Measurements from ENCODE around the gene WWC2.

The WWC2 gene

DNA sequence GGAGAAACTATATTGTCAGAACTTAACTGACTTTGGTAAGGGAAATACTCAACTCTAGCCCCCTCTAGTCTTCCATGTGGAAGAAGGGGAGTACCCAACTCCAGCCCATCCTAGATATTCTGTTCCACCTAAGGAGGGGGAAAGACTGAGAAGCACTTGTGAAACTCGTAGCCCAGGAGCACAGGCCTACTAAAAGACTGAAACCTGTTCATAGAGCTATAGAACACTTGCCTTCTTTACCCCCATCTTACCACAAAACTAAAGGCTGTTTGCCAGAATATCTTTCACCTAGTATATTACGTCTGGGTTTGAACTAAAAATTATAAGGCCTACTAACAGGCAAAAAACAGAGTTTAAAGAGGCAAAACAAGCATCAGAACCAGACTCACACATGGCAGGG lies 205.5 kb downstream of the WWC2 start:
- DNase-seq (ENCODE audit: low read depth): no peak
- H3K4me3 ChIP-seq (ENCODE audit: low read length): no peak overlapping the region
- TF ChIP-seq, protein P1, sequence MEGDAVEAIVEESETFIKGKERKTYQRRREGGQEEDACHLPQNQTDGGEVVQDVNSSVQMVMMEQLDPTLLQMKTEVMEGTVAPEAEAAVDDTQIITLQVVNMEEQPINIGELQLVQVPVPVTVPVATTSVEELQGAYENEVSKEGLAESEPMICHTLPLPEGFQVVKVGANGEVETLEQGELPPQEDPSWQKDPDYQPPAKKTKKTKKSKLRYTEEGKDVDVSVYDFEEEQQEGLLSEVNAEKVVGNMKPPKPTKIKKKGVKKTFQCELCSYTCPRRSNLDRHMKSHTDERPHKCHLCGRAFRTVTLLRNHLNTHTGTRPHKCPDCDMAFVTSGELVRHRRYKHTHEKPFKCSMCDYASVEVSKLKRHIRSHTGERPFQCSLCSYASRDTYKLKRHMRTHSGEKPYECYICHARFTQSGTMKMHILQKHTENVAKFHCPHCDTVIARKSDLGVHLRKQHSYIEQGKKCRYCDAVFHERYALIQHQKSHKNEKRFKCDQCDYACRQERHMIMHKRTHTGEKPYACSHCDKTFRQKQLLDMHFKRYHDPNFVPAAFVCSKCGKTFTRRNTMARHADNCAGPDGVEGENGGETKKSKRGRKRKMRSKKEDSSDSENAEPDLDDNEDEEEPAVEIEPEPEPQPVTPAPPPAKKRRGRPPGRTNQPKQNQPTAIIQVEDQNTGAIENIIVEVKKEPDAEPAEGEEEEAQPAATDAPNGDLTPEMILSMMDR (conservative IDR thresholded peaks at IDR 0.05; ENCODE audit: low read length): no peak

DNA sequence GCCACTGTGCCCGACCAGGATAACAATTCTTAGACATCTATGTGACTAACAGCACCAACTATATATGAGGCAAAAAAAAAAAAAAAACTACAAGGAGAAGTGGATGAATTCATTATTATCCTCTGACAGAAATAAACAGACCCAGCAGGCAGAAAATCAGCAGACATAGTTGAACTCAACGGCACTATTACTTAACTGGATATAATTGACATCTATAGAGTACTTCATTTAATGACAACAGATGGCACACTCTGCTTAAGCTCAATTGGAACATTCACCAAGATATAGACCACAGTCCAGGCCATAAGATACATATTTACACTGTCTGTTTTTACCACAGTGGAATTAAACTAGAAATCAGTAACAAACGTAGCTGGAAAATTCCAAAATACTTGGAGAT lies 207.8 kb downstream of the WWC2 start:
- no peak overlapping the region for H3K4me3 ChIP-seq (ENCODE audit: low read length)
- TF ChIP-seq, protein P1 (conservative IDR thresholded peaks at IDR 0.05; ENCODE audit: low read length): no peak
- DNase-seq (ENCODE audit: low read depth): no peak

DNA sequence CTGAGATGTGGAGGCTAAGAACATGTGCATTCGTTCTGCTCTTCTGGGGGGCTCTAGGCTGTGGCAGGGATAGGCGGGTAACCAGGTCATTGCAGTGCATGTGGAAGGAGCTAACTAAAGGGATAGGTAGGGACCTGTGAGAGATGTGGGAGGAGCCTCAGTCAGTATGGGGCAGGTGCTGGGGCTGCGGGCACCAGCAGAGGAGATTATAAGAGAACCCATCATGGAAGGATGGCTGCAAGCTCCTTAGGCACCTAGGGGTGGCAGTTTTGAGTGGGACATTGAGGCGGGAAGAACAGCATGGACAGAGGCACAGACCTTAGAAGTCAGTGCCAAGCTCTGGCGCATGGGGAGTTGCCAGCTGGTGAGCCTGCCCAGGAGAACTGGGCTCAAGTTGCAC lies 213.8 kb downstream of the WWC2 start:
- TF ChIP-seq, protein P1 (conservative IDR thresholded peaks at IDR 0.05; ENCODE audit: low read length): no peak
- no peak for DNase-seq (ENCODE audit: low read depth)
- no peak overlapping the region for H3K4me3 ChIP-seq (ENCODE audit: low read length)

DNA sequence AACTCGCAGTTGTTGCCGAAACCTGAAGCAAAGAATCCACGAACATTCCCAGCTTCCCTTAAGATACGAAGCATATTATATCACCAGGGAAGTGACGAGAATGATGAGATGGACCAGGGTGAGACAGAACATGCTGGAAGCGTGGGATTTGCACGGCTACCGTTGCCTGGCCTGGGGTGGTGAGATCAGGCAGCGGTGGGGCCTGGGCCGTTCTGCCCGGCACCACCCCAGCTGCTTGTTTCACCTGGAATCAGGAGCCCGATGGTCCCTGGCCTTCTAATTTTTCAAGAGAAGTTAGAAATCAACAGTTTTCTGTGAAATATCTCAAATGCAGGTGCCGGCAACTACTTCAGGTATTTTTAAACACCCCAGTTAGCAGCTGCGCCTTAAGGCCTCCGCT lies 215.3 kb downstream of the WWC2 start:
- H3K4me3 ChIP-seq (ENCODE audit: low read length): no peak overlapping the region
- DNase-seq (ENCODE audit: low read depth): no peak
- TF ChIP-seq, protein P1 (conservative IDR thresholded peaks at IDR 0.05; ENCODE audit: low read length): no peak

DNA sequence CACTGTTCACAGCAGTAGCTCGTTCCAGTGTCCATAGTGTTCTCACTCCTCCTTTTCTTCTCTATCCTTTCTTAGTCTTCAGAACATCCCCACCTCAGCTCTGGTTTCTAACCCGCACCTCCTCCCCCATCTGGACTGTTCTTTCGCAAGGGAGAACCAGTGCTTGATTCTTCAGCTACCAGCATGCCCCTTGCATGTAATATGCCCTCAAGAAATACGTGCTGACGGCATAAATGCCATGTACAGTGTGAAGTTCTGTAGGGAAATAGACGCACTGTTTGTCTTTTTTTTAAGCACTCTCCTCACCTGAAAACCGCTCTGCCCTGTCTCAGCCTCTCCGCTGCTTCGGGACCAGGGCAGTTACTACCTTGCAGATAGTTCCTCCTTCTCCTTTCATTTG lies 215.7 kb downstream of the WWC2 start:
- TF ChIP-seq, protein P1 (conservative IDR thresholded peaks at IDR 0.05; ENCODE audit: low read length): no peak
- H3K4me3 ChIP-seq (ENCODE audit: low read length): no peak overlapping the region
- DNase-seq (ENCODE audit: low read depth): no peak

DNA sequence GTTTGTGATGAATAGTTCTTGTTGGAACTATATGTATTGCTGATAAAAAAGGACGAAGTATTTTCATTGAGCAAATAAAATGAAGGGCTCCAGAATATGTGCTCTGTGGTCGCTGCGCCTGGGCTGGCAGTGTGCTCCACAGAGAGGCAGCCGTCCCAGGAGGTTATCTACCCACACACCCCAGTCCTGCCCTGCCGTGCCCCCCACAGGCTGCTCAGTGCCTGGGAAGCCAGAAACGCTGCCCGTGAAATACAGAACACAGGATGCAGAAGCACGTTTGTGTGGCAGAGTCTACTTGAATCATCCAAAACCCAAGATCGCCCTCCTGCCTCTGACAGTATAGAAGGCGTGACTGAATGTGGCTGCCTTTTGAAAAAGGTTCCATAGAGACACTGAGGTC lies 219.6 kb downstream of the WWC2 start:
- DNase-seq (ENCODE audit: low read depth): no peak
- H3K4me3 ChIP-seq (ENCODE audit: low read length): no peak overlapping the region
- TF ChIP-seq, protein P1 (conservative IDR thresholded peaks at IDR 0.05; ENCODE audit: low read length): no peak

DNA sequence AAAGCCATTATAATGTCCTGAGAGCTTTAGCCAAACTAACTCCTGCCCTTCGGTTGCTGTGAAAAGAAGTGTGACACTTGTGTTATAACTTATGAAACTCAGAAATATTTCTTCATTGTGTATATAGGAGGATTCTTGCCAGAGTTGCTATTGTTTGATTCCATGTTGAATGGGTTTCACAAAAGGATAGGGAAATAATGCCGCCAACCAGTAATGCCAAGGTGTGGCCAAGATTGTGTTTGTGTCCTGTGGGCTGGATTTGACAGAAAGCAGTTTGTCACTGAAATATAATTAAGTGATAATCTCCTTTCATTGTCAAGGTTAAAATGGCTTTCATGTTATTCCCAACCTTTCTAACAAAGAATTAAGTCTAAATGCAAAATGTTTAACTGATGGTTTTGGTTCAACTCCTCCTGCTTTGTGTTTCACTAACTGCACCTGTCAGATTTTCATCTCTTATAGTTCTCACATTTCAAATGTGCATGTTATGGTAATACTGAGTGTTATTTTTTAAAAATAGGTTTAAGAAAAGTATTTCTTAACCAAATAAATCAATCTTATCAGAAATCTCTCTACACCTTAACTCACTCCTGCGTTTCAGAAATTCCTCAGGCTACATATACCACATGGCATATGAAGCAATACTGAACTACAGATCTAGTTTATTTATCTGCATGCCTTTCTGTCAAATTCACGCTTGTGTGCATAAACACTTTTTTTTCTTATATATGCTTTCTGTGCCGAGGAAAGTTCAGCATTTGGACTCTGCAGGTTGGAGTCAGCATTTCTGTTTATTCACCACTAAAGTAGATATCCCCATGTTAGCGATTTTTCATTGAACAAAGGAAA lies 221.4 kb downstream of the WWC2 start, which contains the start of gene CLDN22:
Gene CLDN22, minus strand, starts transcription at position 66 of the 849 bp plus-strand sequence. Its CDS starts 58 bp downstream, at position 8.
- DNase-seq (ENCODE audit: low read depth): no peak
- TF ChIP-seq, protein P1 (conservative IDR thresholded peaks at IDR 0.05; ENCODE audit: low read length): no peak
- H3K4me3 ChIP-seq (ENCODE audit: low read length): no peak within 1 kb of the TSS
